HL-60 (cell line): ENCODE measurements around the gene RSU1.

Experiments
- DNase-seq, 2 experiments: peaks; one replicate each; pipeline ENCODE4 v3.0.0-alpha.2; 2010 to 2020; ENCODE audit warnings: low read depth in 1 of 2, low spot score in 1 of 2
- H3K27ac ChIP-seq: fragments of 250-450 bp; sonication (Bioruptor Pico); replicated peaks from 2 replicates; pipeline ENCODE4 v1.5.1; 2020; ENCODE audit warnings: mild to moderate bottlenecking, moderate library complexity
- H3K27me3 ChIP-seq: fragments of 250-450 bp; sonication (Bioruptor Pico); 2 replicates; pipeline ENCODE4 v1.5.1; 2021; ENCODE audit warnings: mild to moderate bottlenecking, moderate library complexity; ENCODE audit not compliant: insufficient read depth, poor library complexity, severe bottlenecking
- H3K4me3 ChIP-seq: replicated peaks from 2 replicates; pipeline ENCODE4 v1.5.1; 2011; ENCODE audit warnings: mild to moderate bottlenecking, control low read depth, low read length; ENCODE audit not compliant: insufficient read depth
- GABPA ChIP-seq: IDR thresholded peaks from 2 replicates; pipeline ENCODE4 v1.6.1; 2012; ENCODE audit warnings: low read depth
- POLR2AphosphoS5 ChIP-seq: IDR thresholded peaks from 2 replicates; pipeline ENCODE4 v1.6.1; 2012; ENCODE audit warnings: low read depth
- SPI1 ChIP-seq: IDR thresholded peaks from 2 replicates; pipeline ENCODE4 v1.6.1; 2012; ENCODE audit warnings: low read depth, mild to moderate bottlenecking, borderline replicate concordance
- TF ChIP-seq, protein P1 (sequence below): IDR thresholded peaks from 2 replicates; pipeline ENCODE4 v1.6.1; 2012; ENCODE audit warnings: low read depth; ENCODE audit not compliant: insufficient replicate concordance
- TF ChIP-seq, protein P2 (sequence below): IDR thresholded peaks from one replicate; pipeline ENCODE4 v1.5.1; 2011; ENCODE audit warnings: low read length, control low read depth, inconsistent platforms; ENCODE audit not compliant: insufficient read depth

The RSU1 gene

DNA sequence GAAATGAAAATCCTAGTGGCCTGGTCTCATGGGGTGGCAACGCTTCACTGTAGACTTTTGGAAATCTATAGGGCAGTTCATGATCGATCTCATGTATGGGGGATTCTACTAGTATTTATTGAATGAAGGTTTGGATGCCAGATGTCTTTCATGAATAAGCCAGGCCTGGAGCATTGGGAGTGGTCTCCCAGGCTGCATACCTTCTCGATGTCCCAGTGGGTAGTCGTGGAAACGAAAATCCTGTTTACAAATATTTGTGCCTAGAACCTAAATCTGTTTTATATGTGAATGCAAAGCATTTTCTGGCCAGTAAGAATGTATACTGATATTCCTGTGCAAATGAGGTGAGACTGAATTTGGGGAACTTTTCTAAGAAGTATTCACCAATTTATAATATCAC lies 190.5 kb downstream of the RSU1 start:
- no peak for DNase-seq
- no peak overlapping the region for H3K27ac ChIP-seq
- TF ChIP-seq SPI1 (no peak), POLR2AphosphoS5 (no peak), GABPA (no peak)
- TF ChIP-seq, protein P1, sequence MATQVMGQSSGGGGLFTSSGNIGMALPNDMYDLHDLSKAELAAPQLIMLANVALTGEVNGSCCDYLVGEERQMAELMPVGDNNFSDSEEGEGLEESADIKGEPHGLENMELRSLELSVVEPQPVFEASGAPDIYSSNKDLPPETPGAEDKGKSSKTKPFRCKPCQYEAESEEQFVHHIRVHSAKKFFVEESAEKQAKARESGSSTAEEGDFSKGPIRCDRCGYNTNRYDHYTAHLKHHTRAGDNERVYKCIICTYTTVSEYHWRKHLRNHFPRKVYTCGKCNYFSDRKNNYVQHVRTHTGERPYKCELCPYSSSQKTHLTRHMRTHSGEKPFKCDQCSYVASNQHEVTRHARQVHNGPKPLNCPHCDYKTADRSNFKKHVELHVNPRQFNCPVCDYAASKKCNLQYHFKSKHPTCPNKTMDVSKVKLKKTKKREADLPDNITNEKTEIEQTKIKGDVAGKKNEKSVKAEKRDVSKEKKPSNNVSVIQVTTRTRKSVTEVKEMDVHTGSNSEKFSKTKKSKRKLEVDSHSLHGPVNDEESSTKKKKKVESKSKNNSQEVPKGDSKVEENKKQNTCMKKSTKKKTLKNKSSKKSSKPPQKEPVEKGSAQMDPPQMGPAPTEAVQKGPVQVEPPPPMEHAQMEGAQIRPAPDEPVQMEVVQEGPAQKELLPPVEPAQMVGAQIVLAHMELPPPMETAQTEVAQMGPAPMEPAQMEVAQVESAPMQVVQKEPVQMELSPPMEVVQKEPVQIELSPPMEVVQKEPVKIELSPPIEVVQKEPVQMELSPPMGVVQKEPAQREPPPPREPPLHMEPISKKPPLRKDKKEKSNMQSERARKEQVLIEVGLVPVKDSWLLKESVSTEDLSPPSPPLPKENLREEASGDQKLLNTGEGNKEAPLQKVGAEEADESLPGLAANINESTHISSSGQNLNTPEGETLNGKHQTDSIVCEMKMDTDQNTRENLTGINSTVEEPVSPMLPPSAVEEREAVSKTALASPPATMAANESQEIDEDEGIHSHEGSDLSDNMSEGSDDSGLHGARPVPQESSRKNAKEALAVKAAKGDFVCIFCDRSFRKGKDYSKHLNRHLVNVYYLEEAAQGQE, result no peak
- TF ChIP-seq, protein P2, sequence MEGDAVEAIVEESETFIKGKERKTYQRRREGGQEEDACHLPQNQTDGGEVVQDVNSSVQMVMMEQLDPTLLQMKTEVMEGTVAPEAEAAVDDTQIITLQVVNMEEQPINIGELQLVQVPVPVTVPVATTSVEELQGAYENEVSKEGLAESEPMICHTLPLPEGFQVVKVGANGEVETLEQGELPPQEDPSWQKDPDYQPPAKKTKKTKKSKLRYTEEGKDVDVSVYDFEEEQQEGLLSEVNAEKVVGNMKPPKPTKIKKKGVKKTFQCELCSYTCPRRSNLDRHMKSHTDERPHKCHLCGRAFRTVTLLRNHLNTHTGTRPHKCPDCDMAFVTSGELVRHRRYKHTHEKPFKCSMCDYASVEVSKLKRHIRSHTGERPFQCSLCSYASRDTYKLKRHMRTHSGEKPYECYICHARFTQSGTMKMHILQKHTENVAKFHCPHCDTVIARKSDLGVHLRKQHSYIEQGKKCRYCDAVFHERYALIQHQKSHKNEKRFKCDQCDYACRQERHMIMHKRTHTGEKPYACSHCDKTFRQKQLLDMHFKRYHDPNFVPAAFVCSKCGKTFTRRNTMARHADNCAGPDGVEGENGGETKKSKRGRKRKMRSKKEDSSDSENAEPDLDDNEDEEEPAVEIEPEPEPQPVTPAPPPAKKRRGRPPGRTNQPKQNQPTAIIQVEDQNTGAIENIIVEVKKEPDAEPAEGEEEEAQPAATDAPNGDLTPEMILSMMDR, result no peak

DNA sequence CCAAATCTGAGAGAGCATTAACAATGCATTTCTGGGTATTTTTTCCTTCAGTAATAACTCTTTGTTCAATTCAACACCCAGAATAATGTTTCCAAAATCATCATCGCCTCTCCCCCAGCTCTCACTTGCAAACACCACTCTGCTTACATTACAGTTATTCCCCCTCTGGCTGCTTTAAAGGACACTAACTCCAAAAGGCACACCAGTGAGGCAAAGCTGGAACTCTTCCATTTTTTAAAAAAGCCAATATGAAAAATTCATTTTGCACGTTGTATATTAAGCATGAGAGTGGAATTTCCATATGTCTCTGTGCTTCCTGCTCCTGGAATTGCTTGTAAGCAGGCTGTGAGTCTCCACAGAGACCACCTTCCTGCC lies 204.3 kb downstream of the RSU1 start:
- DNase-seq, result no peak
- no peaks in the 10 kb centered on the region for H3K27me3 ChIP-seq
- TF ChIP-seq GABPA, result no peak
- TF ChIP-seq, protein P1, result no peak
- no peak for TF ChIP-seq SPI1
- TF ChIP-seq POLR2AphosphoS5, result no peak

More for the DNA sequence above, 190.5 kb downstream of the RSU1 start:
- no peaks in the 10 kb centered on the region for H3K27me3 ChIP-seq
- H3K4me3 ChIP-seq, result no peak overlapping the region

DNA sequence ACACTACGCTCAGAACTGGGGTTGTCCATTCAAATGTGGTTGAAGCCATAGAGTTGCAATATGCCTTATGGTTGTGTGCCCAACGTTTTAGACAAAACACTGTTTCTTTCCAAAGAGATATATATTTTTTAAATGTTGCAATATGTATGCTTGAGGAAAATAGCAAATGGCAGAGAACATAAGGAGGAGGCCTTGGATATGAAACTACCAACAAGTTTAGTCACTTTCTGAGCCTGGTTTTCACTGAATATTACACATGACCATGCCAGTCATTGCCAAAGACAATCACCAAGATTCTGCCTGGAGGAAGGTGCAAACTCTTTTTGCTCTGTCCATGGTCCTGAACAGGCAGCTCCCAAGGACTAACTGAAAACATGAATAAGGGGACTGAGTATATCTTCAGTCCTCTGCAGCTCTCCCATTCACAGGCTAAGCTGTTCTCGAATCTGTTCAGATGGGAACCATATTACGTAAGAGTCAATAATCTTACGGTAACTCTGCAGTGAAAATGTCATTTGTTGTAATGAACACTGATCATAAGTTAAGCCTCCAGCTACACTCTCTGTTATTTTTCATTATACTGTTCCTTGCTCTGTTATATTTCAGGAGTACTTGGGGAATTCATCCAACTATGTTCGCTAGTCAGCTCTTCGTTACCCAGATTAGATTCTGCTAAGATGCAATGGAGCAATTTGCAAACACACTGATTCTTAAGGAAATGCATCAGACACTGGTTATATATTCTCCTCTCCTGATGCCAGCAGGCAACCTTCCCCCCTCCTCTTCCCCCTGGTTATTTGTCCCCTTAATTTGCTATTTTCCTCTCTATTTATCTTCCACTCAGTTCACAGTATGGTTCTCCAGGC lies 204.9 kb downstream of the RSU1 start:
- Histone ChIP-seq H3K27ac (no peak overlapping the region), H3K4me3 (no peak overlapping the region), H3K27me3 (no peaks in the 10 kb centered on the region)
- DNase-seq, result no peak
- TF ChIP-seq POLR2AphosphoS5, result no peak
- TF ChIP-seq, protein P1, result peak; percentile 95

More for the DNA sequence above, 204.3 kb downstream of the RSU1 start:
- Histone ChIP-seq H3K27ac (no peak overlapping the region), H3K4me3 (no peak overlapping the region)

DNA sequence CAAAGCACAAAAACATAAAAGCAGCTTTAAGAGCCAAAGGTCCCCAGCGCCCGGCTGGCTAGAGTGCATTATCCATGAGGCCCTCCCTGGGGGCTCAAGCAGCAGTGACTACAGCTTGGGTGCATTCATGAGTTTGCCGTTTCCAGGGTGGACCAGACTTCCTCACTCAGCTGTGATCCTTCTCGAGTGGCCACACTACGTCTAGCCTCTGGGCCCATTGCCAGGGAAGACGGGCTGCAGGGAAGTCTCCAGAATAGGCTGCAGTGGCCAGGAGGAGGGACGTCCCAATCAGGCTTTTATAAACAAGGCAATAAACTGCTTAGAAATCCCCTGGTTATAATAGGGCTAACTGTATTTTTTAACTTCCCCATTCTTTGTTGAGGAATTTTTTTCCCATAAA lies 206.2 kb downstream of the RSU1 start:
- TF ChIP-seq SPI1 (no peak), POLR2AphosphoS5 (no peak), GABPA (no peak)
- TF ChIP-seq, protein P2, result no peak
- TF ChIP-seq, protein P1, result no peak
- Histone ChIP-seq H3K27ac (no peak overlapping the region), H3K27me3 (no peaks in the 10 kb centered on the region), H3K4me3 (no peak overlapping the region)
- no peak for DNase-seq
